Gastroesophageal sphincter (tissue), 4 donors: ENCODE data around the gene PDGFB. TPM values are rescaled to one million over a fixed set of nuclear protein-coding genes. Genes with fewer than 3 reads are reported as not detected.

ENCODE experiments used
- ATAC-seq: fragments of 150-250 bp; one replicate; pipeline ENCODE4 v1.9.1; 2016; ENCODE audit warnings: mild to moderate bottlenecking, moderate library complexity
- H3K27ac ChIP-seq, 4 donors: fragments of 200-600 bp; sonication (generic) in 3 of 4; 1 replicate in 3 of 4; 2 replicates in 1 of 4; pipeline ENCODE4 v1.5.1; 2016 to 2019
- H3K27me3 ChIP-seq: fragments of 200-600 bp; sonication (generic); one replicate; pipeline ENCODE4 v1.5.1; 2019
- H3K36me3 ChIP-seq, 2 donors: fragments of 200-600 bp; sonication (generic); one replicate each; pipeline ENCODE4 v1.5.1; 2019; ENCODE audit warnings: control low read depth in 1 of 2
- H3K4me1 ChIP-seq, 3 donors: fragments of 200-600 bp; sonication (generic); 1 replicate in 2 of 3; 2 replicates in 1 of 3; pipeline ENCODE4 v1.5.1; 2016 to 2019; ENCODE audit warnings: control low read depth in 2 of 3
- H3K4me3 ChIP-seq, 2 donors: fragments of 200-600 bp; sonication (generic); one replicate each; pipeline ENCODE4 v1.5.1; 2019; ENCODE audit warnings: mild to moderate bottlenecking in 1 of 2, moderate library complexity in 1 of 2
- H3K9me3 ChIP-seq, 3 donors: fragments of 200-600 bp; sonication (generic); one replicate each; pipeline ENCODE4 v1.5.1; 2017 to 2019; ENCODE audit warnings: control low read depth in 2 of 3
- EP300 ChIP-seq: sonication (generic); formaldehyde crosslinking; IDR thresholded peaks from one replicate; pipeline ENCODE4 v1.6.1; 2017; ENCODE audit warnings: antibody characterized with exemption, mild to moderate bottlenecking
- POLR2A ChIP-seq, 2 donors: fragments of 450-650 bp; IDR thresholded peaks; one replicate each; pipeline ENCODE4 v1.6.1; 2017; ENCODE audit warnings: antibody characterized with exemption in 2 of 2, mild to moderate bottlenecking in 2 of 2, moderate library complexity in 1 of 2
- POLR2AphosphoS5 ChIP-seq: sonication (generic); formaldehyde crosslinking; IDR thresholded peaks from one replicate; pipeline ENCODE4 v1.6.1; 2017; ENCODE audit warnings: antibody characterized with exemption
- WGBS, 2 donors: methylation state at CpG; one replicate each; pipeline ENCODE4 v1.1.5; 2018; ENCODE audit warnings: low coverage in 1 of 2; 5-methylcytosine and 5-hydroxymethylcytosine counted together
- total RNA-seq, 4 donors: library from RNA; depleted of rRNA; stranded (reverse); fragments of >200 nt; gene quantifications; one replicate each; pipeline ENCODE4 v1.1.0, GENCODE V29; 2016
- TF ChIP-seq, protein P1 (sequence below), 4 experiments: fragments of 200-600 bp in 2 of 4; fragments of 450-650 bp in 2 of 4; sonication (generic) in 1 of 4; IDR thresholded peaks; one replicate each; pipeline ENCODE4 v1.5.1; 2017 to 2019; ENCODE audit warnings: antibody characterized with exemption in 4 of 4, mild to moderate bottlenecking in 2 of 4, moderate library complexity in 2 of 4

Gene PDGFB
- total RNA-seq, 4 donors from 2014 or later: 7.1 to 27.9 (median 15.1) TPM

DNA sequence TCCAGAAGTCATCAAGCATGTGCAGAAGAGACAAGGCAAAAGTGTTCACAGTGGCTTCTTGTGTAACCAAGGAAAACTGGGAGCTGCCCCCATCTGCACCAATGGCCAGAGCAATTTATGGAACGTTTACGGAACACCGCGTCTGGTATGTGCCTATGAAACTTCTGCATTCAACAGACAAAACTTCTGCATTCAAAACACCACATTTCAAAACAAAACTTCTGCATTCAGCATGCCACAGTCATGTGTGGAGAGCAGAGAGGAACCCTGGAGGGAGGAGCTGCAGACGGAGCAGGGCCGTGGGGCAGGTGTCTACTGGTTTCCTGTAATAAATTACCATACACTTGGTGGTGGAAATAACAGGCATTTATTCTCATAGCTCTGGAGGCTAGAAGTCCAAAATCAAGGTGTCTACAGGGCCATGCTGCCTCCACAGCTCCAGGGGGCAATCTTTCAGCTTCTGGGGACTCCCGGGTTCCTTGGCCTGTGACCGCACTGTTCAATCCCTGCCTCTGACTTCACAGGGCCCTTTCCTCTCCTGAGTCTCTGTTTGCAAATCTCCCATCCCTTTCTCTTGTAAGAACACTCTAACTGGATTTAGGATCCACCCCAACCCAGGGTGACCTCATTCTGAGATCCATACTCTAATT is 42.4 kb upstream of the PDGFB start:
- ATAC-seq: peak; percentile 7
- peaks cover 0 to 8% (median 0%) of the 10 kb centered on the region in 3 donors for H3K9me3 ChIP-seq
- WGBS, 2 donors: 53 to 63% methylated on average over 2 to 6 of the region's 8 CpGs
- TF ChIP-seq, protein P1, sequence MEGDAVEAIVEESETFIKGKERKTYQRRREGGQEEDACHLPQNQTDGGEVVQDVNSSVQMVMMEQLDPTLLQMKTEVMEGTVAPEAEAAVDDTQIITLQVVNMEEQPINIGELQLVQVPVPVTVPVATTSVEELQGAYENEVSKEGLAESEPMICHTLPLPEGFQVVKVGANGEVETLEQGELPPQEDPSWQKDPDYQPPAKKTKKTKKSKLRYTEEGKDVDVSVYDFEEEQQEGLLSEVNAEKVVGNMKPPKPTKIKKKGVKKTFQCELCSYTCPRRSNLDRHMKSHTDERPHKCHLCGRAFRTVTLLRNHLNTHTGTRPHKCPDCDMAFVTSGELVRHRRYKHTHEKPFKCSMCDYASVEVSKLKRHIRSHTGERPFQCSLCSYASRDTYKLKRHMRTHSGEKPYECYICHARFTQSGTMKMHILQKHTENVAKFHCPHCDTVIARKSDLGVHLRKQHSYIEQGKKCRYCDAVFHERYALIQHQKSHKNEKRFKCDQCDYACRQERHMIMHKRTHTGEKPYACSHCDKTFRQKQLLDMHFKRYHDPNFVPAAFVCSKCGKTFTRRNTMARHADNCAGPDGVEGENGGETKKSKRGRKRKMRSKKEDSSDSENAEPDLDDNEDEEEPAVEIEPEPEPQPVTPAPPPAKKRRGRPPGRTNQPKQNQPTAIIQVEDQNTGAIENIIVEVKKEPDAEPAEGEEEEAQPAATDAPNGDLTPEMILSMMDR (IDR thresholded peaks at IDR 0.05): no peak
- TF ChIP-seq EP300: no peak
- no peak for TF ChIP-seq POLR2AphosphoS5
- no peak for TF ChIP-seq POLR2A (IDR thresholded peaks at IDR 0.05)
- no peaks in the 10 kb centered on the region for H3K36me3 ChIP-seq
- H3K27me3 ChIP-seq: no peaks in the 10 kb centered on the region
- peak overlapping the region in 1 of 4 donors; percentile 35 for H3K27ac ChIP-seq
- H3K4me3 ChIP-seq: no peak overlapping the region
- peaks cover 0 to 44% (median 25%) of the 10 kb centered on the region in 3 donors for H3K4me1 ChIP-seq

DNA sequence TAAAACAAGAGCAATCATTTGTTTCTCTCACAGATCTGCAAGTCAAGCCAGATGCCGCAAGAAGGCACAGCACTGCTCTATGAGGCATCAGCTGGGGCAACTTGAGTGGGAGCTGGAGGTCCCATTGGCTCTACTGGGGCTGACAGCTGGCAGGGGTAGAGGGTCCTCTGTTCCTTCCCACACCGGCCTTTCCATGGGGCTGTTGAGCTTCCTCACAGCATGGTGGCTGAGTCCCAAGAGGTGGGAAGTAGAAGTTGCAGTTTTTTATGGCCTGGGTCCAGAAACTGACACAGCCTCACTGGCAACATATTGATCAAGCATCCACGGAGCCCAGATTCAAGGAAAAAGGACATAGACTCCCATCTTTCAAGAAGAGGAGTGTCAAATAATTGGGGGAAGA is 40.2 kb upstream of the PDGFB start:
- H3K27ac ChIP-seq: no peak overlapping the region
- peaks cover 0 to 23% (median 5%) of the 10 kb centered on the region in 3 donors for H3K4me1 ChIP-seq
- H3K36me3 ChIP-seq: no peaks in the 10 kb centered on the region
- no peaks in the 10 kb centered on the region for H3K27me3 ChIP-seq
- ATAC-seq: no peak
- no peak overlapping the region for H3K4me3 ChIP-seq
- 75% methylated on average over 1 of the region's 3 CpGs; no CpG with 5 or more reads in 1 of the 2 donors for WGBS, 2 donors
- peaks cover 0 to 8% (median 0%) of the 10 kb centered on the region in 3 donors for H3K9me3 ChIP-seq
- TF ChIP-seq POLR2AphosphoS5 (no peak), POLR2A (IDR thresholded peaks at IDR 0.05) (no peak), EP300 (no peak)
- TF ChIP-seq, protein P1 (IDR thresholded peaks at IDR 0.05): no peak

DNA sequence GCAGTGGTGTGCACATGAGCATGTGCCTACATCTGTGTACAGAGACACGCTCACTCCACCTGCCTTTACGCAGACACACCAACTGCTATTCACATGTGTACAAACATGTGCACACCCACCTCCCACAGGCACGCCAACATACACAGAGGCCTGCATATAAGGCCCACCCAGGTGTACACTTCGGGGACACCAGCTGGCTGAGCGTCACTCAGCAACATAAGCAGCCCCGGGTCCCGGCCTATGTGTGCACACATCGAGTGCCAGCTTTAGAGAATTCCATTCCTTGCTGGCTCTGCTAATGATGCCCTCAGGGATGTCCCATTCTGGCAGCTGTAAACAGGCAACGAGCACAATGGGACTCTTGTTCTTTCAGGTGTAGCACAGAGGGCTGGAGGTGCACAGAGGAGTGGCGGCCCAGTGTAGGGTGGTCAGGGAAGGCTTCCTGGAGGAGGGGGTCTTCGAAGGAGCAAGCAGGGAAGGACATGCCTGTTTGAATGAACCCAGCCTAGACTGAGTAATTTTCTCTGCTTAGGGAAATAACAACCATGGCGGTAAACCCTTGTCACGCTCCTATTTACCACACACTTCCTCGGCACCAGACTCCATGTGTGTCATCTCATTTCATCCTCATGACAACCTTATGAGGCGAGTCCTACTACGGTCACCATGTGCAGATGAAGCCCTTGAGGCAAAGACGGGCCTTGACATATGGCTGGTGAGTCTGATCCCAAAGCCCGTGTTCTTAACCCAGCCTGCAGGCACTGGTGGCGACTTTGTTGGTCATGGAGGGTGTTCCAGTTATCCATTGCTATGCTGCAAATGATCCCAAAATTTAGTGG is 39.6 kb upstream of the PDGFB start:
- no peak overlapping the region for H3K4me3 ChIP-seq
- no peak for ATAC-seq
- WGBS, 2 donors: 93 to 96% methylated on average over 6 to 8 of the region's 19 CpGs
- H3K27ac ChIP-seq: peak overlapping the region in 3 of 4 donors; percentile 64 to 71 (median 66)
- no peak for TF ChIP-seq POLR2A (IDR thresholded peaks at IDR 0.05)
- TF ChIP-seq POLR2AphosphoS5: no peak
- H3K27me3 ChIP-seq: no peaks in the 10 kb centered on the region
- H3K36me3 ChIP-seq: no peaks in the 10 kb centered on the region
- H3K4me1 ChIP-seq: peaks cover 0 to 22% (median 5%) of the 10 kb centered on the region in 3 donors
- peaks cover 0 to 8% (median 0%) of the 10 kb centered on the region in 3 donors for H3K9me3 ChIP-seq

DNA sequence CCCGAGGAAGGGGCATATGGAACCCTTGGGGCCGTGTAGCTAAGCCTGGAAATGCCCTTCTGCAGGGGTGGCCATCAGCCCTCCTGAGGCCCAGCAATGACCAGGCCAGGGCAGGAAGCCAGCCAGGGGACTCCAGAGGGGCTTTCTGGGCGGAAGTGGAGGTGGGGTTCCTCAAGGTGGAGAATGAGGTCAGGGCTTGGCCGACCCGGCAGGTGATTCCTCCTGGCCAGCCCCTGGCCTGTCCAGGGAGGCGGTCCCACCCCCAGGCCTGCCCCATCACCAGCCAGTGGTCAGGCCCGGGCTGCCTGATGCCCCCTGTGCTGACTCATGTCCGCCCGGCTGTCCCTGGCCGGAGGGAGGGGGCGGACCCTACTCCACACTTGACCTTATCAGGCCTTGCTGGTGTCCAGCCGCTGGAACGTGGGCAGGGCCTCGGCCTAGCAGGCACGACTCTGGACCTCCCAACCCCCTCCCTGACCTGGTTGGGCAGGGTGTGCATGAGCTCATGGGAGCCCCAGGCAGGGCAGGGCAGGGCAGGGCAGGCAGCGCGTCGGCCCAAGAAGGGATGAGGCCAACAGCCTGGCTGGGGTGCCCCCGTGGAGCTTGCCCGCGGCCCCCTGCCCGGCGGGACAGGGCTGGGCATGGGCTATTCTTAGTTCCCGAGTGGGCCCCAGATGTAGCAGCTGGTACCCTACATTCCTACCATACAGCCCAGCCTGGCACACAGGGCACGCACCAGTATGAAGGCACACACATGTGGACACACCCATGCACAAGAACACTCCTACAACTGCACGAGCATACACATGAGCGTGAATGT is 38.8 kb upstream of the PDGFB start:
- peaks cover 0 to 22% (median 5%) of the 10 kb centered on the region in 3 donors for H3K4me1 ChIP-seq
- peak; percentile 83 for ATAC-seq
- peaks cover 2% of the 10 kb centered on the region for H3K27me3 ChIP-seq
- no peak overlapping the region for H3K4me3 ChIP-seq
- peaks cover 0 to 8% (median 0%) of the 10 kb centered on the region in 3 donors for H3K9me3 ChIP-seq
- peak overlapping the region in 3 of 4 donors; percentile 64 to 71 (median 66) for H3K27ac ChIP-seq
- 54% methylated on average over 2 of the region's 27 CpGs; no CpG with 5 or more reads in 1 of the 2 donors for WGBS, 2 donors
- TF ChIP-seq POLR2AphosphoS5: peak; percentile 12
- TF ChIP-seq POLR2A (IDR thresholded peaks at IDR 0.05): peak in 1 of 2 donors; percentile 3
- TF ChIP-seq, protein P1 (IDR thresholded peaks at IDR 0.05): no peak
- TF ChIP-seq EP300: no peak
- H3K36me3 ChIP-seq: no peaks in the 10 kb centered on the region
